ENCODE data around the gene PNMA6A.
"Not testable (repeated sequence)": the region's sequence is repeated elsewhere in the genome, so short reads cannot be mapped to it uniquely, and the experiment has no call there.

Gene PNMA6A

DNA sequence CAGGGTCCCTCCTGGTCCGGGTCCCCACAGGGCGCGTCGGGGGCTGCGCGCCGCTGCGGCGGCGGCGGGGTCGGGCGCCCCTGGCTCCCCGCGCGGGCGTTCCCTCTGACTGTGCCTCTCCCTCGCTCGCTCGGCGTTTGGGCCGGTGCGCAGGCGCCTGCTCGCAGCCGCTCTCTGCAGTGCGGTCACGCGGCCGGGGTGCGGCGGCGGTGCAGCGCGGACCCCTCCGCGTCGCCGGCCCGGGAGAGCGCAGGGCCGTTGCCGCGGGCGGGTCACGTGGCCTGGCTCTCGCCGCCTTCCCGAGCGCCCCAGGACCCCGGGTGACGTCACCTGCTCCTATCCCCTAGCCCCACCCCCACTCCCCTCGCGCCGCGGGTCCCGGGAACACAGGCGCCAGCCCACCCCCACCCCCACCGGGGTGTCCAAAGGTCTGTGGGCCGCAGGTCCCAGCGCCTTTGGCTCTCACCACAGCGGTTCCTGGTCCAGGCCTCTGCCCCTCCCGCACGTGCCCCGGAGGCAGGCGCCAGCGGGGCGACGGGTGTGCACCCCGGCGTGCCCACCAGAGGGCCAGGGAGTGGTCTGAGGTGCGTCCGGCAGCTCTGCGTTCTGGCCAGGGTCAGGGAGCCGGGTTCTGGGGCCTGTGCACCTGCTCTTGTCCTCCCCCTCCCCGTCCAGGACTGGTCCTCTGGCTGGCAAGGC, 5.3 kb downstream of the PNMA6A start:
- not testable (repeated sequence) for DNase-seq

DNA sequence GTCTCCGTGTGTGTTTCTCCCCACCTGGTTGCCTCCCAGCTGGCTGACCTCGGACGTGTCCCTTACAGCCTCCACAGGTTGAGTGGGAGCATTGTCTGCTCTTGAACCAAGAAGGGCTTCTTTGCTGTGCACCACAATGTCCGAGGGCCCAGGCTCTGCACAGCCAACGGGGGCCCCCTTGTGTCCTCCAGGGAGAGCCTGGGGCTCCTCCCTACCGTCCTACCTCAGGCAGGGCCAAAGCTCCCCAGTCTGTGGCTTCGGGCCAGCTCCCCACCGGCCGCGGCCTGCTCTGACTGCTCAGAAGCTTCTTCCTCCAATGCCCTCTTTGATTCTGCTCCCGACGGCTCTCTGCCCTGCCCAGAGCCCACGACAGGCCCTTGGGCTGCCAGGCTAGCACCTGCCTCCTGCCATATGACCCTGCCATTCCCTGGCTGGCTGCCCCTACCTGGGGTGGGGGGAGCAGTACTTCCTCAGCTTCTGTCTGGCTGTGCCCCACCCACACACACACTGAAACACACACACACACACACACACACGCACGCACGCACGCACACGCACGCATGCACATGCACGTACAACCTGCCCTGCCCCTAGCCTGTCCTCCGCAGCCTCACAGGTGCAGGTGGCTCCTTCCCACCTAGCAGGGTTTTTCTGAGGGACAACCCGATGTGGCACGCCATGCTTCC, 11.1 kb downstream of the PNMA6A start:
- DNase-seq = not testable (repeated sequence)

DNA sequence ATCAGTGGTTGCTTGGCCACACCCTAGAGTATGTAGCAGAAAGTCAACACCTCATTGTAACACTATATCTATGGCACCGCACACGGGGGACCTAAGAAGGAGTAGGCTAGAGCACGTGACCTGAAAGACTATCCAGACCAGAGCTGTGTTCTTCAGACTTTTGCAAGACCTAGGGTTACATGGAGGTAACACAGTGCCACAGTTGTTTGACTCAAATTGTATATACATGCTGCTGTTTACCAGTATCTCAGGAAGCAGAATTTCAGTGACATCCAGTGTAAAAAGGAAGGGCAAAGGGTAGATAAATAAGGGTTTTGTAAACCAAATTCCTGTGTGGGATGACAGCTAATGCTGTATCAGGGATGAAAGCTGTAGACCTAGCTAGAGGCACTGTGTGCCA, 30.2 kb downstream of the PNMA6A start:
- no peak for DNase-seq

DNA sequence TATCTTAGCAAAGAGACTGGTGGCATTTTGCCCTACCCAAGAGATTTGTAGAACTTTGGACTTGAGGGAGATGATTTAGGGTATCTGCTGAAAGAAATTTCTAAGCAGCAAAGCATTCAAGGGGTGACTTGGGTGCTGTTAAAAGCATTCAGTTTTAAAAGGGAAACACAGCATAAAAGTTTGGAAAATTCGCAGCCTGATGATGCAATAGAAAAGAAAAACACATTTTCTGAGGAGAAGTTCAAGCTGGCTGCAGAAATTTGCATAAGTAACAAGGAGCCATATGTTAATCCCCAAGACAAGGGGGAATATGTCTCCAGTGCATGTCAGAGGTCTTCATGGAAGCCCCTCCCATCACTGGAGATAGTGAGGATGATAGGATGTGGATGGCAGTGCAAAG, 32.7 kb downstream of the PNMA6A start:
- not testable (repeated sequence) for DNase-seq

DNA sequence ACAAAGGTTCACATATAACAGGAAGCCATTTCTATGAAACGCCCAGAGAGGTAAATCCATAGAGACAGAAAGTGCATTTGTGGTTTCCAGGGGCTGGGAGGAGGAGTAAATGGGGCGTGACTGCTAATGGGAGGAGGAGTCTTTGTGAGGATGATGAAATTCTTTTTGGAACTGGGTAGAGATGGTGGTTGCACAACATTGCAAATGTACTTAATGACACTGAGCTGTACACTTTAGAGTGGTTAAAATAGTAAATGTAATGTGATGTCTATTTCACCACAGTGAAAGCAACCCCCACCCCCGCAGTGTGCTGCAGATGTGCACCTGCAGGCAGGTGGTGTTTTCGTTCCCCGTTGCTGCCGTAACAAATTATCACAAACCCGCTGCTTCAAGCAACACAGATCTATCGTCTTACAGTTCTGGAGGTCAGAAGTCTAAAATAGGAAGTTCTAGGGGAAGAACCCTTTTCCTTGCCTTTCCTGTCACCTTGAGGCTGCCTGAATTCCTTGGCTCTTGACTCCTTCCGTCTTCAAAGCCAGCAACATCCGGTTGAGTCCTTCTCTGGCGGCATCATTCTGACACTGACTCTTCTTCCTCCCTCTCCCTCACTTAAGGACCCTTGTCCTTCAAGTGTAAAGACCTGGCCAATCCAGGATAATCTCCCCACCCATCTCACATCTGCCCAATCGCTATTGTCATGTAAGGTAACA, 34.0 kb downstream of the PNMA6A start:
- not testable (repeated sequence) for DNase-seq

DNA sequence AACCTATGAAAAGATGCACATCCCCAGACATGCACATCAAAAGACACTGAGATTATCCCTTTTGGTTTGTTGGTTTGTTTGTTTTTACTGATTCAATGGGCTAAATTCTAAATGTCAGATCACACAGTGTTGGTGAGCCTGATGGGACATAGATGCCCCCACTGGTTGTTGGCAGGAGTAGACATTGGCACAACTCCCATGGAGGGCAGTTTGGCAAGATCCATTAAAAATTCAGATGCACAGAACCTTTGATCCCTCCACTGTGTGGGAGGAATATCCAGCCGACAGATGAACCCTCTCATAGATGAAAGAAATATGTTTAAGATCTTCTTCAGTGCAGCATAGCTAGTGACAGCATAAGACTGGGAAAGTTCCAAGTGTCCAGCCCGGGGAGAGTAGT, 38.5 kb downstream of the PNMA6A start:
- not testable (repeated sequence) for DNase-seq

DNA sequence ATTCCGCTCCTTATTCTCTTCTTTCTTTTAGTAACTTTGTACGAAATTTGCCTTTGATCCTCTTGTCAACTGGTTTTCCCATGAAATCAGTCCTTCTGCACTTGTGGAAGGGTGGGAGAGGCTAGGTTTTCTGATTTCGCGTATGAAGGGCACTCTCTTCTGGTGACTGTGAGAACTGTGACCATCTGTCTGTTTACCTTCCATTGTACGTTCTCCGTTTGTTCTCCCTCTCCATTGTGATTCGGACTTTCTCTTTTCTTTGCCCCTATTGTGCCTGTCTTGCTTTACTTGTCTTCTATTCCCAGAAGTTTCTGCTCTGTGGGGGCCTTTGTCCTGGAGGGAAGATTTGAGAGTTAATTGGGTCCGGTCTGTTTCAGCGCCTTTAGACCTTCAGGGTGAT, 41.6 kb downstream of the PNMA6A start:
- DNase-seq = not testable (repeated sequence)

DNA sequence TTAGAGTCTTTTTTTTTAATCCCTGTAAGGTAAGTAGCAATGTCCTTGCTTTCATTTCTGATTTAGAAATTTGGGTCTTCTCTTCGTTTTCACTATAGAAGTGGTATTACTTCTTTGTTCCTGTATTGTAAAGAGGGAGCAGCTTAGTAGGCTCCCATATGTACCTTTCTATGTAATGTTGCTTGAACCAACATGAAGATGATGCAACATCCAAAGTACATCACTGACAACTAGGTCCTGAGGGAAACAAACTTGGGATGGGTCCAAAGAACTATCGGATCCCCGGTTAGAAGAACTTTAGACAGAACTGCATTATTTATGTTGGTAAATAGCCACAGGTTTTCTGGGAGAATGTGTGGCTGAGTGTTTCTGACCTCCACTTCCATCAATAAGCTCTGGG, 45.5 kb downstream of the PNMA6A start:
- DNase-seq = not testable (repeated sequence)

DNA sequence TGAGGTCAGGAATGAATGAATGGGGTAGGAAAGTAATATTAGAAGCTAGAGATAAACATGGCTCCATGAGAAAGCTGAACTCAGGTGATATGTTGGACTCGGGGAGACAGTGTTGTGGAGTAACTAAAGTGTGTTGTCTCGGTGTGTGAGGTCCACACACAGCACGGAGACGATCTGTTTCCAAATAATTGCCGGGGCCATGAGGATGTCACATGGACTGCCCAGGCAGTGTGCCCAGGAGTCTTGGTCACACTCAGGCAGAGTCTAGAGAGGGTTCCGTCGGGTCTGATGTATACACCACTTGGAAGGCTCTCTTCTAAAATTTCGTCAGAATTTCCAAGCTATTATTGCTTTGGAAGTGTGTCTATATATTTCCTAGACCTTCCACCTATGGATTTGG, 48.0 kb downstream of the PNMA6A start:
- not testable (repeated sequence) for DNase-seq

DNA sequence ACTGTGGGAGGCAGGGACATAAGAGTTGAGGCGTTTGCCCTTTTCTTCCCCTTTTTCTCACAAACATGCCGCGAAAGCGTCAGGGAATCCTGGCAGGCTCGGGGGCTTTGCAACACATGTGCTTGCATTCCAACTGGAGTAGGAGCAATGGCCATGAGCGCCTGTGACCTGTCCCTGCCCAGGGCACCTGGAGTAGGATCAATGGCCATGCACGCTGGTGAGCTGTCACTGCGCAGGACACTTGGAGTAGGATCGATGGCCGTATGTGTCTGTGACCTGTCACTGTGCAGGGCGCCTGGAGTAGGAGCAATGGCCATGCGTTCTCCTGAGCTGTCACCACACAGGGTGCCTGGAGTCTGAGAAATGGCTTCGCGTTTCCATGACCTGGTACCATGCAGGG, 51.2 kb downstream of the PNMA6A start:
- not testable (repeated sequence) for DNase-seq

All from NCI-H1694 treated with DMSO at 0.1 percent for 48 hours (cell line).